NCI-H2029 treated with DMSO at 0.1 percent for 48 hours (cell line): ENCODE measurements around the gene PDE1C.
A peak's percentile ranks its signal among the peaks of the same experiment; 100 is the strongest.

Experiments
- DNase-seq: peaks from one replicate; lab custom pipeline; 2025; lab: John Stamatoyannopoulos, UW

PDE1C gene

DNA sequence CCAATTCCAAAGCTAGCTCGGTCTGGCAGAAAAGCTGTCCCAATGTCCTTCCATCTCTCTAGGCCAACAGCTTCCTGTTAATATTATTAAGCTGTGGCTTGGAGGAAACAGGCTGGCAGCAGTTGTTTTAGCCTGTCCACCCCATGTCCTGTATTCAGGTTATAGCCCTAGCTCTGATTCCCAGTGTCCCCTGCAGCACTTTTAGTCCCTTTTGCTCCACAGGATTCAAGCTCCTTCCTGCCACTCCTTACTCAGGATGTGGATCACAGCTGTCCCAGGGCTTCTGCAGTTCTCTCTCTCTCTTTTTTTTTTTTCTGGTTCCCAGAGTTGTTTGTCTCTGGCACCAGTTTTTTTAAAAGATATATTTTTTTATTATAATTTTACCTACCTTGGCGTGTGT is 298.0 kb downstream of the PDE1C start:
- DNase-seq: no peak

DNA sequence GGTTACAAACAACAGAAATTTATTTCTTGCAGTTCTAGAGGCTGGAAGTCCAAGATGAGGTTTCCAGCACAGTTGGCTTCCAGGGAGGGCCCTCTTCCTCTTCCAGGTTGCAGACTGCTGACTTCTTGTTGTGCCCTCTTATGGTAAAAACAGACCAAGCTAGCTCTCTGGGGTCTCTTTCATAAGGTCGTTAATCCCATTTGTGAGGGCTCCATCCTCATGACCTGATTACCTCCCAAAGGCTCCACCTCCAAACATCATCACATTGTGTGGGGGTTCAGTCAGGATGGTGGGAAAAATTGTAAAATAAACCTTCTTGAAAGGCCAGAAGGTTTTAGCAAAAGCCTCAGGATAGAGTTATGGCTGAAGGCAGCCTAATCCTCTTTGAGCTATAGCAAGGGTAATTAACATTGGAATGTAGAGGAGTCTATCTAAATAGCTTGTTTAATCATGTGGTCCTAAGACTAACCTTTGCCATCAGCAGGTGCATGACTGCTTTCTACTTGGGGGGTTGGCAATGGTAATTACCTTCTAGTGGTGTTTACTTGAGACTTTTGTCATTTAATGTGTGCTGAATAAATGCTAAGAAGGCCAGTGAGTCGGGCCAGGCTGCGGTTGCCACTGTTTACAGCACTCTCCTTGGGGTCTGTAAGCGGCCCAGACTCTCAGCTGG is 302.4 kb downstream of the PDE1C start:
- DNase-seq: no peak

DNA sequence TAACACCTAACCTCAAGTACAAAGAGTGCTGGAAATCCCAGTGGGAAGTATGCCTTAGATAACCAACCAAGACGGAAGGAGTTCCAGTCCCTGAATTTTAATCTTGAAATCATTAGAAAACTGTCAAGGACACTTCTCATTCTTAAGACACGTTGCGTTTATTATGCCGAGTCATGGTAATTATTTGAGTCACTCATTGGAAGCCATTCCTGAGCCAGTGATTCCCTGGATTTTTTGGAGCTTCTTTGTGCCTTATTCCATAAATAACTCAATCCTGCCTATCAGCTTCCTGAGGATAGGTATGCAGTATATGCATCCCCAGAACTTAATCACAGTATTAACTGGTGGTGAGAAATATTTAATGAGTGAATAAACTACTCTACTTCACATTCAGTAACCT is 305.7 kb downstream of the PDE1C start:
- no peak for DNase-seq

DNA sequence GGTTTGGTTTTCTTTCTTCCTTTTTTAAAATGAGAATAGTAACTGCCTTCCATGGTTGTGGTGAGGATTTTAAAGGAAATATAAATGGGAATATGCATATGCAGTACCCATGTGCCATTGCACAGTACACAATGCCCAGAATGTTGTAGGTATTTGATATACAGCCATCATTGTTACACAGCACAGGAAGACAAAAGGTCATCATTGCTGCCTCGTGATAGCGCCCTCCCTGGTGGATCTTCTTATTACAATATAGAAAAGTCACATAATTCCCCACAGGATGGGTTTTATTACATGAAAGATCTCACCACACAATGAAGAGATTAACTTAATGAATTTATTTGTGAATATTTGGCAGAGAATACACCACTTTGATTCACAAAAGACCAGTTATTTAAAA is 306.7 kb downstream of the PDE1C start:
- no peak for DNase-seq

DNA sequence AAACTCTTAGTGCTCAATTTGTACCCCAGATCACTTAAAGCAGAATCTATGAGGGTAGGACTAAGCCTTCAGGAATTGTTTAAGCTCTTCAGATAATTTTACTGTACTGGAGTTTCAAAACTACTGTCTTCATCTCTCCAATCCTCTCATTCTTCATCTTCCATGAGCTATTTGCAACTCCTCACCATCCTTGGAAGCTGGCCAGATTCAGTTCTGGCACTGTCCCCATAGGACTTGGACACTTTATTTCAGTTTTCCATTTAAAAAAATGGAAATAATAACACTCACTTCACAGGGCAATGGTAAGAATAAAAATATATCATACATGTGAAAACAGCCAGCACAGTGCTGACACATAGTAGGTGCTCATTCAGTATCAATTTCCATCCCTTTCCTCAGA is 308.6 kb downstream of the PDE1C start:
- DNase-seq: no peak

DNA sequence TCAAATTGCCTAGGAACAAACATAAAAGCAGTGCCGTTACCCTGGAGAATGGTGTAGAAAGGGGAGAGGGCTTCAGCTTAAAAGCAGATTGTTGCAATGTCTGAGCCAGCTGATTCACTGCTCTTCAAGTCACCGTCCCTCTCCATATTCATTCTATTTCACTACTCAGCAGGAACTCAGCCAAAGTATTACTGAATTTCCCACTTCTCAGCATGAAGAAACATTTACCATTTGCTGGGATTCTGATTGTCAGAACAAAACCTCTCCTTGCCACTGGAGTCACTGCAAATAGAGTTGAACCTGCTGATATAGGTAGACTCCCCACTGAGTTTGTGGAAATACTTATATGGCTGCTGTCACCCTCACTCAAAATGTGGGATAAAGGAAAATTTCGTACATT is 311.5 kb downstream of the PDE1C start:
- DNase-seq: no peak

DNA sequence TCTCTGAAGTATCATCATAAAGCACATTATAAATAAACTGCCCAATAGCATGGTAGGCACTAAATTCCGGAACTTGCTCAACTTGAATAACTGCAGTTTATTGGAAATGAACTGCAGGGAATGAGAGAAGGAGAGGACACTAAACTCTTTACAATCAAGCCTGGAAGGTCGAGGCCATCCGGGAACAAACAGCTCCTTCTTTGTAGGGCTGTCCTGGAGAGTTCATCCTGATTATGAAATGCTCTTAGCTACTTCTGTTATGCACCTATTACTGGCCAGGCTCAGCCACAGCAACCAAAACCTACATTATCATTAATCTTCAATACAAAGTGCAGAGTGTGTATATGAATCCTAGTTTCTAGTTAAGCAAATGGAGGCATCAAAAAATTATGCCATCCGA is 318.5 kb downstream of the PDE1C start:
- no peak for DNase-seq

DNA sequence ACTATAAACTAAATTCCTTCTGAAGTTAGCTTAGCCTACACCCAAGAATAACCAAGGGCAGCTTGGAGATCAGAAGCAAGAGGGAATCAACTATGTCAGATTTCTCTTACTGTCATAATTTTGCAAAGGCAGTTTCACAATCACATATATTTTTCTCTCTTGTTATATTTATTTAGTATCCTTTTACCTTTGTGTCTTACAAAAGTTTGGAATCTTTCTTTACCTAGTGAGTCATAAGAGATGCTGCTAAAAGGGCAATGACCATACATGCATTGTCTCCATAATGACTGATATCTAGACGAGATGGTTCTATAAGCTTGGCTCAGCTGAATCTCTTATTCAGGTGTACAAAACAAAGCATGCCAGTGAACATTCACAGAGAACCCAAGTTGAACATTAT is 322.1 kb downstream of the PDE1C start:
- no peak for DNase-seq

DNA sequence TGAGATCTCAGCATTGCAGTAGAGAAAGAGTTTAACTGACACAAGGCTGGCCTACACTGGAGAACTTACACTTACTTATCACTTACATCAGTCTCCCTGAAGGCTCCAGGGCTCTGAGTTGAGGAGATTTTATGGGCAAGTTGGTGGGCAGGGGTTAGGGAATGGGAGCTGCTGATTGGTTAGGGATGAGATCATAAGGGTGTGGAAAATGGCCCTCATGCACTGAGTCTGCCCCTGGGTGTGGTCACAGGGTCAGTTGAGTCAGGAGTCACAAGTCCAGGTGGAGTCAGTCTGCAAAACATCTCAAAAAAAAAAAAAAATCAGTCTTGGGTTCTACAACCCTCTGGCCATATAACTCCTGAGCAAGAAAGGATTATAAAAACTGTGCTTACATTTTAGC is 322.7 kb downstream of the PDE1C start:
- no peak for DNase-seq

DNA sequence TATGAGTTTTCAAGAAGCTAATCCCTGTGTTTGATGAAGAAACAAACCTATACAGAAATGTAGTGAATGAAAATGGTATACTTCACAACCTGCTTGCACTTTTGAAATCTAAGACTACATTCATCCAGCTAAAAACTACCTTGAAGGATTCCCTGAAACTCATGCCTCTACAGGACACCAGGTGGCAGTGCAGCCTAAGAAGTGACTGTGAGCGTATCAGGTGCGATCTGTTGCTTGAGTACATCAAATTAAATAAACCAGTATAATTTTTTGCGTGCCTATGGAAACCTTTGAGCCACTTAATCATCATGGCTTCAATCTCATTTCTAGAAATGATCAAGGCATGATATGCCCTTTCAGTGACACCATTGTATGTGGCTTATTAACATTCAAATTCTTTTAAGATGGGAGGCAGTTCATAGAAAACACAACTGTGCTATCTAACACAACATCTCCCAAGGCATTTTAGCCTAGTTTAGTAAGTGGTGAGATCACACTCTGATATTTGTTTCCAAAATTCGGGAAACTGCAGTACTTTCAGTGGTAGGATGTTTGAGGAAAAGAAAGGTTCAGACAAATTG is 325.8 kb downstream of the PDE1C start:
- DNase-seq: peak; percentile 72

DNA sequence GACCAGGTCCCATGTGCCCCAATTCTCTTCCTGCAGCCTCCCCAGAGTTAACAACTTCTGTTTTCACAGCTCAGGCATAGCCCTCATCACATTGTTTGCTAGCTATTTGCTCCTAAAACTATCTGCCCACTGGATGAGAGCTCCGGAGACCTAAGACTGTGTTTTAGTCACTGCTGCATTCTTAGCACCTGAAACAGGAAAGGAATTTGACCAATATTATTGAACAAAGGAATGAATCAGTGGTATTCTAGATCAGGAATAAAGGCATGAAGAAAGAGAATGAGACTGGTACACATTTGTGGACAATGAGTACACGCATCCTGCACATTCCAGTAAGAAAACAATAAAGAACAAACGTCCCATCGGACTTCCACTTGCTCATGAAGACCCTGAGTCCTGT is 328.4 kb downstream of the PDE1C start:
- DNase-seq: no peak

DNA sequence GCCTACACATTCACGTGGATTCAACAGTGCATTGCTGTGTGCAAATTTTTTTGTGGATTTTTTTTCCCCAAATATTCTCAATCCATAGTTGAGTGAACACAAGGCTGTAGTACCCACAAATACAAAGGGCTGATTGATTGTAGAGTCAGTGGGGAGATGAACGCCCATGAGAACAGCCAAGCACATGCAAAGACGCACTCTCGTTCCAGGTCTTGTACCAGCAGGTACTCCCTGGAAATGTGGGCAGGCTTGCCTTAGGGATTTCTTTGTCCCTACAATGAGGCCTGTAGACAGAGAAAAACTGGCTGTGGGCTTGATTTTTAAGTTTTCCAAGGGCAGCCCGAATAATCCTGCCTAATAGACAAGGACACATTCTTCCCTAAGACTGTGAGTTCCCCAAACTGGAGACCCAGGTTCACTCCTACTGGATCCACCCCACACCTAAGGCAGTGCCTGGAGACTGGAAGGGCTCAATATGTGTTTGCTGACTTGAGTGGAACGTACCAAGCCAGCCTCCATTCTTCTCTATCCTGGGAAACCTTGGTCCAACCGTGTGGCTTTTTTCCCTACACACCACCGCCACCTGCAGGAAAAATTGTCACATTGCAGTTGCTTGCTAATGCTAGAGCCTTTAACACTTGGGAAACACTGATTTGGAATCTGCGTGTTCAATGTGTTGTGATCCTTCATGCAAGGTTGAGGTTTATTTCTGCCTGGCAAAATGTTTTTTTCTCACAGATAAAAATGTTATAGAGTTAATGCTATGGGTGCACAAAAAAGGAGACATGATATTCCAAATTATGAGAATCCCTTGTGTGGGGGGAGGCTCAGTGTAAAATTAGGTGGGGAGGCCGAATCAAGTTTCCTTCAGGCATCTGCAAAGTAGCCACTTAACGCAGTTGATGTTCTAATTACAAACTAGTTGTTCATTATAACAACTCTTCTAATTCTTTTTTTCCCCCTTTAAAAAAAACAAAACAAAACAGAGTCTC is 333.9 kb downstream of the PDE1C start:
- DNase-seq: peak; percentile 72

DNA sequence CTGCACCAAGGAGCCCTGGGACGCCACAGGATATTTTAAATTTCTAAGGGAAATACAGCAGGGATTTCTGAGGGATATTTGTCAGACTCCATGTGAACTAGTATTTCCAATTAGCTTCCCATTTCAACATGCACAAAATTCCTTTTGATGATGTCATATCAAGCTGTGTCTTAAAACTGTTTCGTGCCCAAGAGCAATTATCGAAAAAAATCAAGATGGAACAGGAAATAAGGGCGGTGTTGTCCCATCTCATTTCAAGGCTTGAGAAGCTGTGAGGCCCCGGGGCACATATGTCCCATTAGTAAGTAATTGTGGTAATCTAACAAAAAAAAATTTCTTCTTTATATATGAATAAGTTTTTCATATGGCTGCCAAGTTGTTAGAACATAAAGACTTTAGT is 335.8 kb downstream of the PDE1C start:
- DNase-seq: no peak

DNA sequence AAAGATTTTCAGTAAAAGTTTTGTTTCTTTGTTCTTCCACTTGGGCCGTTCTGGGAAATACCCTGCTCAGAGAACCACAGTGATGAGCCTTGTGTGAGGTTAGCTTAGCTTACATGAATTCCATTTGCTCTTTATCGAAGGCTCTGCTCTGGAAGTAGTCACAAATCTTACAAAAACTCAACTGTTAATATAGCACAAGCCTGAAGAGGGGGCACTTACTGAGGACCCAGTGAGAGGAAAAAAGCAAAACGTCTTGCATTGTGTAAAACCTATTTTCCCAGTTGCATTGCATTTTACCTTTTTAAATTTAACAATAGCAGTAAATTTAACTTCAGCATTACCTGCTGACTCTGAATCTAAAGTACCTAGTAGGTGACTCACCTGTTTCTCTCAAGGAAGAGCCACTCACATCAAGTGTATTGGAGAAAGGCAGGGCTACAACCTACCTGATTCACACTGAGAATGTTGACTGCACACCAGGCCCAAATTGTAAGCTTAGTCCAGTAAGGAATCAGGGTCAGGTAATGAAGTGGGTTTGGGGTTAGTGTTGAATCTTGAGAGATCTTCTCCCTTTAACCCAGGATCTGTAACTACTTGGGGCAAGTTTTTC is 340.9 kb downstream of the PDE1C start:
- no peak for DNase-seq

DNA sequence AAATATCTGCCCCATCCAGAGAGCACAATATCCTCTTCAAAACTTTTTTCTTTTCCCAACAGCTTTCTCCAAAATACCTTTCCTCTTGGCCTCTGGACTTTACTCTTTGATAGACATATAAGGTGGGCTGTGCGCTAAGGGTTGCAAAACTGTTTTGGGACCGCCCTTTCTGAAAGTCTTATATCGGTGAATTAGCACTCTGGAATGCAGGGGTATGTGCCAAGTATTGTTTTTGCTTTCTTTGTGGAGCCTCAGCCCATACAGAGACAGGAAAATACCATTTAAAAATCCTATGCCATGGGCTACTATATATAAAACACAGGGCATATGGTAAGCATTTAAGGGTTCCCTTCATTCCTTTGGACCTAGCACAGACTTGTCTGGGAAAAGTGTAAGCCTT is 345.5 kb downstream of the PDE1C start:
- DNase-seq: no peak

DNA sequence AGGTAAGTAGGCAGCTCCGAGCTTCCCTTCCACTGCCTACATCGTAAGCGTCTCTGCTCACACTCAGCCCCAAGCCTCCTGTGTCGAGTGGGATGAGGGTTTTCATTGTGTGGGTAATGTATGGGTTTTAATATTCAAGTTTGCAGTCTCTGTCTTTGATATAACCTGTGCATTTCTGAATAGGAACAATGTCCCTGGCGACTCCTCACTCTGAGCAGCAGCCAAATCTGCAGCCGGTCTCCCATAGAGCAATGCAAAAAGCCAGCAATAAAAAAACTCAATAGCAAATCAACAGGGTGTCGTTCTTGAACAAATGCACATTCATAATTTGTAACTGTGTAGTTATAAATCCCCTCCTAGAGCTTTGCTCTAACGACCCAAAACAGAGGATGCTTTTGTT is 349.8 kb downstream of the PDE1C start:
- no peak for DNase-seq

DNA sequence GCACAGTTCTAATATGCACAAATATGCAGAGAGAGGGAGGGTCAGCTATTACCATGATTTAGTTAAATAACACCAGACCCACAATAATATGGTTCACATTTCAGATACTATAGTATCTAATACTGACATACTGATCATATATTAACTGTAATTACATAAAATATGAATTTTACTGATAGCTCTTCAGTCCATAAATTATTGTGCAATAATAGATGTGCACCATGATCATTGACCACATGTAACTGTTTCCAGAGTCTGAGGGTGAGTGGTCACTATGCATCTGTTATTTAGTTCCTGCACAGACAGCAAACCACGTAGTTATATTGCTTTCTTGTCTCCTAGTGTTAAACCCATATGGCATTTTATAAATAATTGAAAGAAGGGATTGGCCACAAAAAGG is 353.9 kb downstream of the PDE1C start:
- no peak for DNase-seq

DNA sequence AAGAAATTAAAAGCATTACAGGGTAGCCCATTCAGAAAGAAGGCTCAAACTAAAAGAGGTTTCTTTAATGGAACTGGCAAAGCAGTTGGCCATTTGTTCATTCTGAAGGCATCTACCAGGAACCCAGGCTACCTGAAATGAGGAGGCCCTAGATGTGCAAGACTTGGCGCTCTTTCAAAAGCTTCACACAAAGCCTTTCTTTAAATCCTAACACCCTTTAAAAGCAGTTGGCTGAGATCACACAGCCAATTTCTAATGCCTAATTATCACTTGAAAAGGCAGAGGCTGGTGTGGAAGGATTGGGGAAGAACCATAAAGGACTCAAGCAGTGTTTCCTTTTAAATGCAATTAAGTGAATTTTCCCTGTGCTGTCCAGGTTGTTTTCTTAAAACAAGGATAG is 360.0 kb downstream of the PDE1C start:
- no peak for DNase-seq

DNA sequence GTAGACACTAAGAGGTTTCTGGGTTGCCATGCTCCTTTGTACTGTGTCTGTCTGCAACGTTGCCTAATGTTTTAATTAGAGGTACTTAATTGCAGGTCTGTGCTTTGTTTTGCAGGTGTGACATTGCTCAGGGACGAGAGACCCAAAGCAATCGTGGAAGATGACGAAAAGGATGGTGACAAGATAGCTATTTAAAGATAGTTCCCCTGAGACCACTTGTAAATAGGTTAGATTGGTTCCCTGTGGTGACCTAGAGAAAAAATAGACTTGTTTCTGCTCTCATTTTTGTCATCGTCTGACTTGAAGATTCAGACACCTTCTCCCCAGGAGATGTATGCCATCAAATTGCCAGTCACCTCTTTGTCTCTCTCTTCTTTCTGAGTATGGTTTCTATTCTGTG is 363.1 kb downstream of the PDE1C start:
- no peak for DNase-seq

DNA sequence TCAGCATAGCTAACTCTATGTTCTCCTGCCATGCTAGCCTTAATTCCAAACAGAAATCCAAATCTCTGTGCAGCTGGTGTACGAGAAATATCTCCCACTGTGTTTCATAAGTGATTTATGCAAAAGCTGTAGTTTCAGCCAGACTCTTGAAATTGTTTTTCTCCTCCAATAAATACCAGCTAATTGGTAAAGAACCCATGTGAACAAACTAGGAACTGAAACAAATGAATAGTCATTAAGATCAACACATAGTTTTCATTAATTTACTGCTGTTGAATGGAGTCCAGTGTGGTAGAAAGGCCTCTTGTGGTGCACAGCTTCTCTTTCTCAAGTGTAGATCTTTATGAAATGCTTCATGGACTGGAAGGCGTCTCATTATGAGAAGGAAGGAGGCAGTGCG is 364.8 kb downstream of the PDE1C start:
- DNase-seq: no peak

DNA sequence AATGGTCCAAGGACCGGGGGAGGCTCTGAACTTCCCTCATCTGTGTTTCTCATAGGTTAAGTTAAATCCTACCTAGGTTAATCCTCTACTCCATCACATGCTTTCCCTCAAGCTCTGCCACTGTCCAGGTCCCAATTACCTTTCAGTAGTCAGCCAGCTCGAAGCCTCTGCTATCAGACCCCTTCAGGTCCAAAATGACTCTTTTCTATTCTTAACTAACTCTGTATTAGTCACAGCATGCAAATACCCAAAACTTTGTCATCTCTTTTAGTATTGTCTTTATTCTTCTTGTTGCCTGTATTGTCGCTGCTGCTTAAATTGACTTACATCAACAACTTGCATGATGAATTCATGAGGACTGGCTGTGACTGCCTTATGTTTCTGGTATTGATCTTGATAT is 367.9 kb downstream of the PDE1C start:
- no peak for DNase-seq
